Measurements from ENCODE around the gene FIBIN.

DNA sequence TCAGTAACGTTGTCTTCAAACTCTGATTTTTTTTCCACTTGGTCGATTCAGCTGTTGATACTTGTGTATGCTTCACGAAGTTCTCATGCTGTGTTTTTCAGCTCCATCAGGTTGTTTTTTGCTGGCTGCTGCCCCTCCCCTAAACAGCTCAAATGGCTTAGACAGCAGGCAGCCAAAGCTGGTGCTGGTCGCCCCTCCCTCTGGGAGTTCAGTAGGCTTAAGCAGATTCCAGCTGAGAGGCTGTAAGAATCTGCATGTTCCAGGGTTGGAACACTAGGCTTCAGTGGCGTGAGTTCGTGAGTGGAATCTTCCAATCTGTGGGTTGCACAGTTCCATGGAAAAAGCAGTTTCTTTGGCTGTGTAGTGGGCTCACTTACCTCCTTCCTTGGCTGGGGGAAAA is 10.3 kb upstream of the FIBIN start:
- TF ChIP-seq, protein P1, sequence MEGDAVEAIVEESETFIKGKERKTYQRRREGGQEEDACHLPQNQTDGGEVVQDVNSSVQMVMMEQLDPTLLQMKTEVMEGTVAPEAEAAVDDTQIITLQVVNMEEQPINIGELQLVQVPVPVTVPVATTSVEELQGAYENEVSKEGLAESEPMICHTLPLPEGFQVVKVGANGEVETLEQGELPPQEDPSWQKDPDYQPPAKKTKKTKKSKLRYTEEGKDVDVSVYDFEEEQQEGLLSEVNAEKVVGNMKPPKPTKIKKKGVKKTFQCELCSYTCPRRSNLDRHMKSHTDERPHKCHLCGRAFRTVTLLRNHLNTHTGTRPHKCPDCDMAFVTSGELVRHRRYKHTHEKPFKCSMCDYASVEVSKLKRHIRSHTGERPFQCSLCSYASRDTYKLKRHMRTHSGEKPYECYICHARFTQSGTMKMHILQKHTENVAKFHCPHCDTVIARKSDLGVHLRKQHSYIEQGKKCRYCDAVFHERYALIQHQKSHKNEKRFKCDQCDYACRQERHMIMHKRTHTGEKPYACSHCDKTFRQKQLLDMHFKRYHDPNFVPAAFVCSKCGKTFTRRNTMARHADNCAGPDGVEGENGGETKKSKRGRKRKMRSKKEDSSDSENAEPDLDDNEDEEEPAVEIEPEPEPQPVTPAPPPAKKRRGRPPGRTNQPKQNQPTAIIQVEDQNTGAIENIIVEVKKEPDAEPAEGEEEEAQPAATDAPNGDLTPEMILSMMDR (IDR thresholded peaks at IDR 0.05; ENCODE audit: borderline replicate concordance, extremely low read depth, low read length, poor library complexity, severe bottlenecking) = no peak
- no peak for TF ChIP-seq EZH2 (IDR thresholded peaks at IDR 0.05; ENCODE audit: borderline replicate concordance, low read depth, low read length, severe bottlenecking)
